ENCODE measurements around the gene DENR.
A peak's percentile ranks its signal among the peaks of the same experiment; 100 is the strongest.
"Not testable (repeated sequence)": the region's sequence is repeated elsewhere in the genome, so short reads cannot be mapped to it uniquely, and the experiment has no call there.

The DENR gene

DNA sequence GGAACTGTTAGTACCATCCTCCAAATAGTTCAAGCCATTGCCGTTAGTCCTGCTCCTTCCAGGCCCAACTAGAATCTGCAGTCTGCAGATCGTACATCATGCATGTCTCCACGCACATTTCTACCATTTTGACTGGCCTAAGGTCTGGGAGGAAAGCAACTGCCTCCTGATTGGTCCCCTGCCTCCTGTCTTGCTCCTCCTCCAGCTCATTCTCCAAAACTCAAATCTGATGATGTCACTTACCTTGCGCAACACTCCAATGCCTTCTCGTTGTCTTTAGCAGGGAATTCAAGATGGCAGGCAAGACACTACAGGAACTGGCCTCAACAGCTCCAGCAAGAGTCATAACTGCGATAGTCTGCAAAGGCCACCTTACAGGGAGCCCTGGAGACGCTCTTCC lies 12.3 kb upstream of the DENR start:
- DNase-seq (ENCODE audit: low read depth, low spot score), result peak; percentile 17

DNA sequence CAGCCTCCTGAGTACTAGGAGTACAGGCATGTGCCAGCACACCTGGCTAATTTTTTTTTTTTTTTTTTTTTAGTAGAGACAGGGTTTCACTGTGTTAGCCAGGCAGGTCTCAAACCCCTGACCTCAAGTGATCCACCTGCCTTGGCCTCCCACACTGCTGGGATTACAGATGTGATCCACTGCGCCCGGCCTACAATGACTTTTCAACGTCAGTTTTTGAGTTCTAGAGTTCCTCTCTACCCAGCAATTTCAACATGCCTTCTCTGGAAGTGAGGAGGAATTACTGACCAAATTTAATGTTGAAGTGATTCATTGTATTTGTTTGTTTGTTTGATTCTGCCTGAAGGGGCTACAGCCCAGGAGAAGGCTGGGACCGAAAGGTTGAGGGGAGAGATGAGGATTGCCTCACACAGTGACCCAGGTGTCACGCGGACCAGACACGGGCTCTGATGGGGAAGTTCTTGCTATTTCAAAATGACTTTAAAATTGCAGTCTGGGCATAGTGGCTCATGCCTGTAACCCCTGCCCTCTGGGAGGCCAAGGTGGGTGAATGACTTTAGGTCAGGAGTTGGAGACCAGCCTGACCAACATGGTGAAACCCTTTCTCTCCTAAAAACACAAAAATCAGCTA lies 8.6 kb upstream of the DENR start:
- no peak for DNase-seq (ENCODE audit: low read depth, low spot score)

DNA sequence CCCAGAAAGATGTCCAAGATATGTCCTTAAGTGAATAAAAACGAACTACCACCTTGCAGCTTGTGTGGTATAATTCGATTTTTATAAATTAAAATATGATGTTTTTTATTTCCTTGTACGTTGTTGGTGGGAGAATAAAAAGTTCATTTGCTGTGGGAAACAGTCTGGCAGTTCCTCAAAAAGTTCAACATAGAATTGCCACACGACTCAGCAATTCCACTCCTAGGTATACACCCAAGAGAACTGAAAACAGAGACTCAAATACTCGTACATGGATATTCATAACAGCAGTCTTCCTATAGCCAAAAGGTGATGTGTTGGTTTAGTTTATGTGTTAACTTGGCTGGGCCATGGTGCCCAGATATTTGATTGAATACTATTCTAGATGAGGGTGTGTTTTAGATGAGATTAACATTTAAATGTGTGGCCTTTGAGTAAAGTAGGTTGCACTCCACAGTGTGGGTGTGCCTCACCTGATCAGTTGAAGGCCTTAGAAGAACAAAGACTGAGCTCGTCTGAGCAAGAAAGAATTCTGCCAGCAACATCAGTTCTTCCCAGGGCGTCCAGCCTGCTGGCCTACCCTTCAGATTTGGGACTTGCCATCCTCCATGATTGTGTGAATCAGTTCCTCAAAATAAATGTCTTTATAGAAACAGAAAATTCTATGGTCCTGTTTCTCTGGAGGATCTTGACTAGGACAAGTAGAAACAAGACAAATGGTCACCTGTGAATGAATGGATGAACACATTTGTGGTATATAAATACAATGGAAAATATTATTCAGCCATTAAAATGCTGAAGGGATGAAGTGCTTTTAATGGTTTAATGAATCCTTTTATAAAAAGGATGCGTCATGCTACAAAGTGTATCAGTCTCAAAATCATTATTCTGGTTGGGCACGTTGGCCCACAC lies 5.1 kb upstream of the DENR start:
- no peak for DNase-seq (ENCODE audit: low read depth, low spot score)

DNA sequence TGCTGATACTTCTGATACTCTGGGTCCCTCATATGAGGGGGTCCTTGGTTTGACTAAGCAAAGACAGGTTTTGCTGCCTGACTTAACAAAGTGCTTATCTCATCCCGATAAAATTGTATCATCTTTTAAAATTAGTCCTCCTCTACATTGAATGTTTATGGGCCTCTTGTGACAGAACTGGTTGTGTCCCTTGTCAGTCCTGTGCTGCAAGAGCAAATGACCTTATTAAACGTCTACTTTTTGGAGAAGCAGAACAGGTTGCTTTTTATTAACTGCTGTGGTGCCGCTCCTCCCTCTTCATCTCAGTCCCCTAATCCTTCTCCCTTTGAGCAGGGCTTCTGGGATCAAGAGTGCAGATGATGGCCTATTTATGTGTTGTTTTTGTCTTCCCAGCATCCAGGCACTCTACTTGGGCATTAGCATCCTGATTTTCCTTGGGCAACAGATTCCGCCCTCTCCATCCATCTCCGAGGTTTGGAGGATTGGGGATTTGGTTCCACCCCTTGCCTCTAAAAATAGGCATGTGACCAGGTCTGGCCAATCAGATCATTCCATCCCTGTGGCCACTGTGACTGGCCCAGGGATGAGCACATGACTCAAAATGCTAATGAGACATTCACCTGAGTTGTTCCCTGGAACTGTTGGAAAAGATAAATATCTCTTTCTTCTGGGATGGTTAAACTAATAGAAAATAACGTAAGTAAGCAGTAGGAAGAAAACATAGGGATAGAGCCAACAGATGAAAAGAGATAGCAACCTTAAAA lies 2.9 kb upstream of the DENR start:
- peak; percentile 87 for DNase-seq (ENCODE audit: low read depth, low spot score)

DNA sequence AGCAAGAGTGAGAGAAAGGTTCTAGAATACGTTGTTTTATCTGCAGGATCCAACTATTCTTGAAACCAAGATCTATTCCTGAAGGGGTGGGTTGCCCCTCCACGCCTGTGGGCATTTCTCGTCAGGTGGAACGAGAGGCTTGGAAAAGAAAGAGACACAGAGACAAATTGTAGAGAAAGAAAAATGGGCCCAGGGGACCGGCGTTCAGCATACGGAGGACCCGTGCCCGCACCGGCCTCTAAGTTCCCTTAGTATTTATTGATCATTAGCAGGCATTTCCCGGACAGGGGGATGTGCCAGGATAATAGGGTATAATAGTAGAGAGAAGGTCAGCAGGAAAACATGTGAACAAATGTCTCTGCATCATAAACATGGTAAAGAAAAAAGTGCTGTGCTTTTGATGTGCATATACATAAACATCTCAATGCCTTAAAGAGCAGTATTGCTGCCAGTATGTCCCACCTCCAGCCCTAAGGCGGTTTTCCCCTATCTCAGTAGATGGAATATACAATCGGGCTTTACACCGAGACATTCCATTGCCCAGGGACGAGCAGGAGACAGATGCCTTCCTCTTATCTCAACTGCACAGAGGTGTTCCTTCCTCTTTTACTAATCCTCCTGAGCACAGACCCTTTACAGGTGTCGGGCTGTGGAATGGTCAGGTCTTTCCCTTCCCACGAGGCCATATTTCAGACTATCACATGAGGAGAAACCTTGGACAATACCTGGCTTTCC lies 1.7 kb upstream of the DENR start:
- peak; percentile 71 for DNase-seq (ENCODE audit: low read depth, low spot score)

DNA sequence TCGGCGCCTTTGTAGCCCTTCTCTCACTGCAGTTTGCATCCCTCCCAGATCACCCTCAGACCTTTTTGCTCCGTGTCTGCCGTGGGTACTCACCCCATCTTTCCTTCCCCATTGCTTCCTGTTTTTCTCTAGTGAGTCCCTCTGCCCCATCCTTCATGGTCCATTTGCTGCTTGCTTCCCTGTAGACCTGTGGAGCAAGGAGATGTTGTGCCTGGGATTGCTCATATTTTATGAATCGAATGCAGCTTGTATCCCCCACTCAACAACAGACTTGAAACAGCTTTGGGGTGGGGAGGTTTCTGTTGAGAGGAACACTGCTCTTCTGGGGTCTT lies 661 bp downstream of the DENR start:
- DNase-seq (ENCODE audit: low read depth, low spot score), result no peak

DNA sequence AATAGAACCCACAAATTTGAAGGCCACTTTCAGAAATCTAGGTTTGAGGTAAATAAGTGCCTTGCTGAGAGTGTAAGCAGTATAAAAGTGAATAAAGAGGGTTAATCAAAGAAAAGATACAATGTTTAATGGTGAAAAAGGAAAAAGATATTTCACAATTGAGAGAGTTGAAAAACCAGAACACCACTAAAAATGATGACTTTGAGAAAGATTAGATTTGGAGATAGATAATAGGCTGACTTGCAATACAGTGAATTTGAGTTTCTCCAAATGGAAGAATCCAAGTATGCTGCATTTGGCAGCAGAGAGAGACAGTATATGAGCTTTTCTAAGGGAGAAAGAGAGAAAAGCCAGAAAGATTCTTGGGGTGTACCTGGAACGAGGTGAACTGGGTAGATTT lies 2.2 kb downstream of the DENR start:
- DNase-seq (ENCODE audit: low read depth, low spot score), result no peak

DNA sequence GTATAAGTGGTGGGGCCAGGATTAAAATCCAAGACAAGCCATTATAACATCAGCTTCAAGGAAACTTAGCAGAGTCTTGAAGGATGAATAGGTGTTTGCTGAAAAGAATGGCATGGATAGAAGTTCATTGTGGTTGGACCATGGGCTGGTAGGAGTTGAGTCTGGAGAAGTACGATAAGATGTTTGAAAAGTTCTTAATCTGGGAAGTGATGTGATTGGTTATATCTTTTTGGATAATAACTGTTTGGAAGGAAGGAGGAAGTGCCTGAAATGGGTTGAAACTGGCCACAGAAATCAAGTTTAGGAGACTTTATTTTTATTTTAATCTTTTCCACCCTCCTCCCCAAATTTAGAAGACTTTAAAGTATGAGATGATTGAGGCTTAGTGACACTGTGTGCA lies 4.9 kb downstream of the DENR start:
- no peak for DNase-seq (ENCODE audit: low read depth, low spot score)

DNA sequence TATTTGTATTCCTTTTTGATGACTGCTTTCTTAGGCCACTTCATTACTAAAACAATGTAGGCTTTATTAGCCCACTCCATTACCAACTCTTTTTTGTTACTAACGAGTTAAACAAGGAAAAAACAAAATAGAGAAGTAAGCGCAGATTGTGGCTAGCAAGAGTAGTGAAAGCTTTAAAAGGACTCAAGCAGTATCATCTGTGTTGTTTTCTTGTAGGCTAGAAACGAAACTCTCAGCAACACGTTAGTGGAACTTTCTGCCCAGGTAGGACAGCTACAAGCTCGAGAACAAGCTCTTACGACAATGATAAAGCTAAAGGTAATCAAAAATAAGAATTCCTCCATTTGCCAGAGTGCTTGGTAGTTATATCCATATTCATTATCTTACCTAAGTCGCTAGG lies 32.9 kb downstream of the DENR start:
- no peak for DNase-seq (ENCODE audit: low read depth, low spot score)

DNA sequence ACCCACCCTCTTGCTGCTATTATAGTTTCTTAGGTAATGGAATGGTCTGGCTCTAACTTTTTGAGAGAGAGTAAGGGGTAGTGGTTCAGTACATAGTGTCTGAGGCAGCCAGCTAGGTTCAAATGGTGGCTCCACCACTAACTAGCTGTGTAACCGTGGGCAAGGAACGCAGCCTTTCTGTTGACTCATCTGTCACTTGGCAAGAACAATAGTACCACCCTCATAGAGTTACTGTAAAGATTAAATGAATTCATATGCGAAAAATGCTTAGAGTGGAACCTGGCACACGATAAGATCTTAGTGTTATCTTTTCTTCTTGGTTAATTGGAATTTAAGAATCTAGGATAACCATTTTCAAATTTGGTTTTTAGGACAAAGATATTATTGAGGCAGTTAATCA lies 35.8 kb downstream of the DENR start:
- no peak for DNase-seq (ENCODE audit: low read depth, low spot score)

DNA sequence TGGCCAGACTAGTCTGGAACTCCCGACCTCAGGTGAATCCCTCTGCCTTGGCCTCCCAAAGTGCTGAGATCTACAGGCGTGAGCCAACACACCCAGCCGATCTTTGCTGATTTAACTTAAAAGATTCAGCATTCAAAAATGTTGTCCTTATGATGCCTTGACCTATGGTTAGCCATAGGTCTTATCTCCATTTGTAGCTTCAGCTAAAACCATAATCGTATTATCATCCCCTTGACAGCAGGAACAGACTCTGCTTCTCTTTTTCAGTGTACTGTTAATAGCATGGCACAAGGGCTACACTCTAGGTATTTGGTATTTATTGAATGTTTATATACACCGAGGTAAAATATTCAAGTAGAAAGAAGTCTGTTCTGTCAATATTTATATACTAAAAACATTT lies 37.0 kb downstream of the DENR start:
- no peak for DNase-seq (ENCODE audit: low read depth, low spot score)

DNA sequence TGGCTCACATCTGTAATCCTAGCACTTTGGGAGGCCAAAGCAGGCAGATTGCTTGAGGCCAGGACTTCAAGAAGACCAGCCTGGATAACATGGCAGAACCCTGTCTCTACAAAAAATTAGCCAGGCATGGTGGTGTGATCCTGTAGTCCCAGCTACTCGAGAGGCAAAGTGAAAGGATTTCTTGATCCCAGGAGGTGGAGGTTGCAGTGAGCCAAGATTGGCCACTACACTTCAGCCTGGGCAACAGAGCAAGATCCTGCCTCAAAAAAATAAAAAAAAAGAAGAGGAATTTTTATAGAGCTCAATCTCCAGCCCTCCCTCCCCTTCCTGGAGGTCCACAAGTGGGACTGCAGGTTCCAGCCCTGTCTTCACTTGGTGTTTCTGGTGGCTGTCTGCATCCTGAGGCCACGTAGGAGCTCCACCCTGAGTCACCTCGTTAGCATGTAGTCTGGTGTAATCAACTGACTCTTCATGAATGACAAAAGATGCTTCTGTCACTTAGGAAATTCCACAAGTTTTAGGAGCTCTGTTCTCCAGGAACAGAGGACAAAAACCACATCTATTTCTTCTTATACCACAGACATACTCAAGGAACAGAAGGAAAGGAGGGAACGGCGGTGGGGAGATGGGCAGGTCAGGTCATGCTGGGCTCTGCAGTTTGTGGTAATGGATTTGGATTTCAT lies 37.9 kb downstream of the DENR start:
- peak; percentile 76 for DNase-seq (ENCODE audit: low read depth, low spot score)

DNA sequence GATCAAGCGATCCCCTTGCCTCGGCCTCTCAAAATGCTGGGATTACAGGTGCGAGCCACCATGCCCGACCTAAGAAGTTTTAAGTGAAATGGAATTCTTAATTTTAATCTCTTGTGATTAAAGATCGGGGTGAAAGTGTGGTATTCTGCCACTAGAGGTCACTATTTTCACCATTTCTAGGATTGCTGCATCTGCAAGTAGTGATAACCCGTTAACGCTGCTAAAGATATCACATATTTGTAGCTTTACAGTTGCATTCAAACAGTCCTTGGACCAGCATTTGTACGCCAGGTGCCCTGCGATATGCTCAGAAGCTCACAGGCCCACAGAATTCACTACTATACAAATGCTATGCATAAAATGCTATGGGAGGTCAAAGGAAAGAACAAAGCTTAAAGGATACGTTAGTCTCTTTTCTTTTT lies 41.1 kb downstream of the DENR start:
- DNase-seq (ENCODE audit: low read depth, low spot score), result peak; percentile 14

DNA sequence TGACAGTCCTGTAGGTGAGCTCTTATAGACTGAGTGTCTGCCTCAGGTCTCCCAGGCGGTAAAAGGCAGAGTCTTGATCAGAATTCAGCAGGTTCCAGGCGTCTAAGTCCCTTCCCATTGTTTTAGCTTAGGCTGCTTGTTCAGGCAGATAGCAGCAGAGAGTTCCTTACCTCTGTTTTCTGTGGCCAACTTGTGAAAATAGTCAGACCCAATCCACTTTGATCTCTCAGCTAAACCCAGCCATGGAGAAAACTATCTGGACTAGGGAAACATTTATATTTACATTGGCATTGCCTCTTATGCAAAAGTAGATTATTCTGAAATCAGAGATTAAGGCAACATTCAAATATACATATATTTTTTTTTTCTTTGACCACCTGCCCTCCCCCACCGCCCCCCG lies 43.2 kb downstream of the DENR start:
- DNase-seq (ENCODE audit: low read depth, low spot score), result peak; percentile 17

DNA sequence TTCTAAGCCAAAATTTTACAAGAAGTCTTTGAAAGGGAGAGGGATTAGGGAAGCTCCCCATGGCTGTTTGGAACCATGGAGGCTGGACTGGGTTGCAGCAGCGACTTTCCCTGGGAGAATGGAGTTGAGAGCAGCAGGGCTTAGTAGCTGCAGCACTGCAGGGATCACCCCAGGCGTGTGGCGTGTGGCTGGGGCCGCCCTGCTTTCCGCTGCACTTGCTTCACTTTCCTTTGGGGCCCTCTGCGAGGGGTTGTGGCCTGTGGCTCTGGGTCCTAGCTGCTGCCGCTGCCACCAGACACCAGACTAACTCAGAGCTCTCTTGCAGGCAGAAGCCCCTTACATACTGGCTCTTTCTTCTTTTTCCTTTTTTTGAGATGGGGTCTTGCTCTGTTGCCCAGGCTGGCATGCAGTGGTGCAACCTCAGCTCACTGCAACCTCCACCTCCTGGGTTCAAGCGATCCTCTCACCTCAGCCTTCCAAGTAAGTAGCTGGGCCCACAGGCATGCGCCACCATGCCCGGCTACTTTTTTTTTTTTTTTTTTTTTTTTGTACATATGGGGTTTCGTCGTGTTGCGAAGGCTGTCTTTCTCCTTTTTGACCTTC lies 47.1 kb downstream of the DENR start:
- no peak for DNase-seq (ENCODE audit: low read depth, low spot score)

DNA sequence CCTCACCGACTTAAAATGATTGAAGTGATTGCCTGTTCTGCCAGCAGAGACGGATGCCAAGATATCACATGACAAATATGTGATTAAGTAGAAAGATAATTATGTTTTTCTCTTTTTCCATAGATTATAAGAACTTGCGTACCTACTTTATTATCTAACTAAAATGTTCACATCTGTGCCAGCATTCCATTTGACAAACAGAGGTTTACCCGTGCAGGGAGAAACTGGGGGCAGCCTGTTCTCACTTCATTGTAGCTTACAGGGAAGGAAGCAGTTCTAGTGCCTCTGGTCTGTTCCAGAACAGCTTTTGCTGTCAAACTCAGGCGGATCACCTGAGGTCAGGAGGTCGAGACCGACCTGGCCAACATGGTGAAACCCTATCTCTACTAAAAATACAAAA lies 51.3 kb downstream of the DENR start:
- no peak for DNase-seq (ENCODE audit: low read depth, low spot score)

DNA sequence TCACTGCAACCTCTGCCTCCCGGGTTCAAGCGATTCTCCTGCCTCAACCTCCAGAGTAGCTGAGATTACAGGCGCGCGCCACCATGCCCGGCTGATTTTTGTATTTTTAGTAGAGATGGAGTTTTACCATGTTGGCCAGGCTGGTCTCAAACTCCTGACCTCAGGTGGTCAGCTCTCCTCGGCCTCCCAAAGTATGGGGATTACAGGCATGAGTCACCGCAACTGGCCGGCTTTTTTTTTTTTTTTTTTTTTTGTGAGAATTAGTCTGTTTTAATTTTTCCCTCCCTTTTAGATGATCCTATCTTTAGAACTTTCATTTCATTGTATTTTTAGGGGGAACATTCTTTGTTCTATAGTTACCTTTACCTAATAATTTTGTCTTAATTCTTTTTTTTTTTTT lies 52.3 kb downstream of the DENR start:
- not testable (repeated sequence) for DNase-seq (ENCODE audit: low read depth, low spot score)

DNA sequence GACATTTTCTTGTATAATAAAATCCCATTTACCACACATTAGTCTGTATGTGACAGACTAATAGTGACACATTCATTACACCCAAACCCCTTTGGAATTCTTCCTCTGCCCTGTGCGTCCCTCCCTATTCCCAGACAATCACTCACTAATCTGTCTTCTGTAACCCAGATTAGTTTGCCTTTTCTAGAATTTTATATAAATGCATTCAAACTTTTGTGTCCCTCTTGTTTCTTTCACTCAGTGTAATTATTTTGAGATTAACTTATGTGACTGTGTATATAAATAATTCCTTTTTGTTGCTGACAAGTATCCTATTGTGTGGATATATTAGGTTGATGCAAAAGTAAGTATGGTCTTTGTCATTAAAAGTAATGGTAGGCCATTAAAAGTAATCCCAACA lies 55.0 kb downstream of the DENR start:
- DNase-seq (ENCODE audit: low read depth, low spot score), result no peak

DNA sequence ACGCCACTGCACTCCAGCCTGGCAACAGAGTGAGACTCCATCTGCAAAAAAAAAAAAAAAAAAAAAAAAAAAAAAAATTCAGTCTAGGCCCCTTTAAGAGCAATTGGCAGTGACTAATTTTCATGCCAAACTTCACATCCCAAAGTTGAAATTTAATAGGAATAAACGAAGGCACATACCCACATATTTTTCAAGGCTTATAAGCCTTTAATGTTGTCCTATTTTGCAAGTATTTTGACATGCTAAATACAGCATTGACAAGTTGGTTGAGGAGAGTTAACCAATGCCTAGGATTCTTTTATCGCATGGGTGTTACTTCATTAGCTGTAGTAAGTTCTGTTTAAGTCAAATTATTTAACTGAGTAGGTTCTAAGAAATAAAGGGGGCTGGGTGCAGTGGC lies 59.2 kb downstream of the DENR start:
- DNase-seq (ENCODE audit: low read depth, low spot score), result no peak

DNA sequence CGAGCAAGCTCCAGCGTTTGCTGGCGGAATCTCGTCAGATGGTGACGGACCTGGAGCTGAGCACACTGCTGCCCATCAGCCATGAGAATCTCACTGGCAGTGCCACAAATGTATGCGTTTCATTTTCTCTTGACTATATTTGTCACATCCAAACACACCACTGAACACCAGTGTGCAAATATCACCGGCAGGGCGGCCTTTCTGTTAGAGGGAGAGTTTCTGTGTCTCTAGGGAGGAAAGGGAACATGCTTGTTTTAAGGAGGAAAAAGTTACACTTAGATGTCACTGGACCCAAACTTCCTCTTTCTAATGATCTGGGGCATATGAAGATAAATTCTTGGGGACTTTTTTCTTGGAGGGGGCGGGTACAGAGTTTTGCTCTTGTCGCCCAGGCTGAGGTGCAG lies 60.7 kb downstream of the DENR start:
- no peak for DNase-seq (ENCODE audit: low read depth, low spot score)

DNA sequence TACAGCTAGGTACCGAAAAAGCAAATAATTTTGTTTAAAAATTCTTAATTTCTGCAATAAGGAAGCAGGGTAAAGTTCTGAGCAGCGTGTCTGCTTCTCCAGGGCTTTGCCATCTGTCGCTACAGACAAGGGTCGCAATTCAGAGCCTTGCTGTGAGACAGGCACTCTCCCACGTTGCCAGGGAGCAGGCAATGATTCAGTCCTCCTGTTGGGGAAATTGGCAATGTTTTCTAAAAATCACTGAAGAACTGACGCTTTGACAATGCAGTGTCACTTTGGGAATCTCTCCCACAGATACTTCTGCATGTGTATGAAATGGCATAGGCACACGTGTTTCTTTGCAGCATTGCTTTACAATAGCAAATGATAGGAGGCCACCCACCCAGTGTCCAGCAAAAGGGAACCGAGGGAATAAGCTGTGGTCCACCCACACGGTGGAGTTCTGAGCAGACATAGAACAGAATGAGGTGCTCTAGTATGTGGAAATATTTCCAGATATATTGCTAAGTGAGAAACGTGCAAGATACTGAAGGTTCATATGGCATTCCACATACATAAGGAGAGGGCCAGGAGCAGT lies 66.7 kb downstream of the DENR start:
- no peak for DNase-seq (ENCODE audit: low read depth, low spot score)
